HEK293 (cell line): ENCODE results near the gene SEZ6L.

ENCODE experiments used
- CTCF ChIA-PET: fragments of 350-600 bp; formaldehyde crosslinking; extraction: SDS; loops from one replicate; lab custom pipeline; 2021; ENCODE audit warnings: antibody characterized with exemption; lab: Yijun Ruan, JAX
- POLR2A ChIA-PET: fragments of 300-600 bp; formaldehyde crosslinking; extraction: SDS; loops from one replicate; lab custom pipeline; 2020; ENCODE audit warnings: antibody characterized with exemption, inconsistent platforms; lab: Yijun Ruan, JAX
- H3K27ac ChIP-seq: fragments of 200-500 bp; sonication (Bioruptor generic); 2 replicates; pipeline ENCODE4 v1.5.1; 2014; ENCODE audit warnings: low read depth, low read length, control low read depth, inconsistent platforms; ENCODE audit errors: extremely low read depth
- H3K36me3 ChIP-seq, 2 experiments: fragments of 200-500 bp in 1 of 2; sonication (Bioruptor generic) in 1 of 2; 1 replicate in 1 of 2; 2 replicates in 1 of 2; pipeline ENCODE4 v1.5.1; 2014 to 2017; ENCODE audit warnings: inconsistent platforms in 2 of 2, low read length in 2 of 2; ENCODE audit not compliant: control insufficient read depth in 2 of 2, insufficient read depth in 1 of 2
- H3K4me1 ChIP-seq: fragments of 200-500 bp; sonication (Bioruptor generic); 2 replicates; pipeline ENCODE4 v1.5.1; 2014; ENCODE audit warnings: mild to moderate bottlenecking, low read length, inconsistent platforms; ENCODE audit not compliant: control insufficient read depth, insufficient read depth
- H3K4me3 ChIP-seq: 2 replicates; pipeline ENCODE4 v1.5.1; 2011; ENCODE audit warnings: low read depth, mild to moderate bottlenecking, control low read depth, low read length, moderate library complexity
- H3K9me3 ChIP-seq: fragments of 200-500 bp; sonication (Bioruptor generic); 2 replicates; pipeline ENCODE4 v1.5.1; 2014; ENCODE audit warnings: low read depth, low read length, inconsistent platforms; ENCODE audit not compliant: control insufficient read depth, insufficient read depth
- HOXA7 ChIP-seq: sonication (generic); formaldehyde crosslinking; IDR thresholded peaks from 2 replicates; pipeline ENCODE4 v1.8.1; 2022; ENCODE audit warnings: missing genetic modification reagents, borderline replicate concordance
- KLF17 ChIP-seq: fragments of 450-650 bp; formaldehyde crosslinking; IDR thresholded peaks from 2 replicates; pipeline ENCODE4 v1.5.1; 2016; ENCODE audit warnings: missing biosample characterization, missing genetic modification characterization
- KLF7 ChIP-seq: fragments of 450-650 bp; formaldehyde crosslinking; IDR thresholded peaks from 2 replicates; pipeline ENCODE4 v1.5.1; 2016; ENCODE audit warnings: missing biosample characterization, missing genetic modification characterization, borderline replicate concordance
- MYNN ChIP-seq: fragments of 450-650 bp; formaldehyde crosslinking; IDR thresholded peaks from 2 replicates; pipeline ENCODE4 v1.5.1; 2016; ENCODE audit warnings: missing biosample characterization, missing genetic modification characterization, borderline replicate concordance
- PATZ1 ChIP-seq: fragments of 450-650 bp; formaldehyde crosslinking; IDR thresholded peaks from 2 replicates; pipeline ENCODE4 v1.5.1; 2016; ENCODE audit warnings: missing biosample characterization, missing genetic modification characterization
- PRDM4 ChIP-seq: fragments of 450-650 bp; formaldehyde crosslinking; IDR thresholded peaks from 2 replicates; pipeline ENCODE4 v1.5.1; 2017; ENCODE audit warnings: missing biosample characterization, missing genetic modification characterization
- REST ChIP-seq: fragments of 450-650 bp; formaldehyde crosslinking; IDR thresholded peaks from 2 replicates; pipeline ENCODE4 v1.5.1; 2016; ENCODE audit warnings: missing biosample characterization, missing genetic modification characterization
- SALL2 ChIP-seq: fragments of 450-650 bp; formaldehyde crosslinking; IDR thresholded peaks from 2 replicates; pipeline ENCODE4 v1.5.0; 2017; ENCODE audit warnings: missing biosample characterization, mild to moderate bottlenecking, missing genetic modification characterization, borderline replicate concordance
- YY2 ChIP-seq: fragments of 450-650 bp; formaldehyde crosslinking; IDR thresholded peaks from 2 replicates; pipeline ENCODE4 v1.5.1; 2016; ENCODE audit warnings: missing biosample characterization, missing genetic modification characterization
- ZBTB17 ChIP-seq: fragments of 450-650 bp; formaldehyde crosslinking; IDR thresholded peaks from 2 replicates; pipeline ENCODE4 v1.5.1; 2016; ENCODE audit warnings: missing biosample characterization, missing genetic modification characterization
- ZNF10 ChIP-seq: fragments of 450-650 bp; formaldehyde crosslinking; IDR thresholded peaks from 2 replicates; pipeline ENCODE4 v1.5.1; 2017; ENCODE audit warnings: missing biosample characterization, missing genetic modification characterization
- ZNF184 ChIP-seq: fragments of 450-650 bp; IDR thresholded peaks from 2 replicates; pipeline ENCODE4 v1.5.1; 2018; ENCODE audit warnings: missing biosample characterization, mild to moderate bottlenecking, missing genetic modification characterization
- ZNF211 ChIP-seq: fragments of 450-650 bp; formaldehyde crosslinking; IDR thresholded peaks from 2 replicates; pipeline ENCODE4 v1.5.1; 2016; ENCODE audit warnings: low read depth, missing biosample characterization, missing genetic modification characterization
- ZNF23 ChIP-seq: fragments of 450-650 bp; formaldehyde crosslinking; IDR thresholded peaks from 2 replicates; pipeline ENCODE4 v1.5.1; 2016; ENCODE audit warnings: missing biosample characterization, missing genetic modification characterization, borderline replicate concordance
- ZNF341 ChIP-seq: fragments of 450-650 bp; formaldehyde crosslinking; IDR thresholded peaks from 2 replicates; pipeline ENCODE4; 2016; ENCODE audit warnings: low read depth, missing biosample characterization, missing genetic modification characterization
- ZNF404 ChIP-seq: fragments of 450-650 bp; formaldehyde crosslinking; IDR thresholded peaks from 2 replicates; pipeline ENCODE4 v1.5.1; 2017; ENCODE audit warnings: missing biosample characterization, missing genetic modification characterization
- ZNF473 ChIP-seq: fragments of 450-650 bp; formaldehyde crosslinking; IDR thresholded peaks from 2 replicates; pipeline ENCODE4 v1.5.1; 2017; ENCODE audit warnings: missing biosample characterization, missing genetic modification characterization
- ZNF488 ChIP-seq: fragments of 450-650 bp; formaldehyde crosslinking; IDR thresholded peaks from 2 replicates; pipeline ENCODE4 v1.5.1; 2016; ENCODE audit warnings: missing biosample characterization, missing genetic modification characterization
- ZNF510 ChIP-seq: fragments of 450-650 bp; formaldehyde crosslinking; IDR thresholded peaks from 2 replicates; pipeline ENCODE4 v1.5.1; 2018; ENCODE audit warnings: mild to moderate bottlenecking, missing genetic modification characterization, missing biosample characterization; ENCODE audit not compliant: insufficient replicate concordance
- ZNF555 ChIP-seq: fragments of 450-650 bp; formaldehyde crosslinking; conservative IDR thresholded peaks from 2 replicates; pipeline ENCODE4 v1.5.1; 2017; ENCODE audit warnings: missing biosample characterization, mild to moderate bottlenecking, missing genetic modification characterization, inconsistent platforms
- ZNF561 ChIP-seq: fragments of 450-650 bp; IDR thresholded peaks from 2 replicates; pipeline ENCODE4 v1.5.1; 2018; ENCODE audit warnings: missing biosample characterization, missing genetic modification characterization, borderline replicate concordance
- ZNF571 ChIP-seq: fragments of 450-650 bp; formaldehyde crosslinking; IDR thresholded peaks from 2 replicates; pipeline ENCODE4 v1.5.0; 2017; ENCODE audit warnings: missing biosample characterization, missing genetic modification characterization
- ZNF624 ChIP-seq: fragments of 450-650 bp; formaldehyde crosslinking; IDR thresholded peaks from 2 replicates; pipeline ENCODE4 v1.5.1; 2017; ENCODE audit warnings: missing biosample characterization, missing genetic modification characterization
- ZNF629 ChIP-seq: fragments of 450-650 bp; formaldehyde crosslinking; IDR thresholded peaks from 2 replicates; pipeline ENCODE4 v1.5.1; 2017; ENCODE audit warnings: missing biosample characterization, missing genetic modification characterization
- ZNF792 ChIP-seq: fragments of 450-650 bp; formaldehyde crosslinking; IDR thresholded peaks from 2 replicates; pipeline ENCODE4 v1.5.1; 2016; ENCODE audit warnings: missing biosample characterization, missing genetic modification characterization
- ZNF843 ChIP-seq: fragments of 450-650 bp; formaldehyde crosslinking; IDR thresholded peaks from 2 replicates; pipeline ENCODE4 v1.5.1; 2016; ENCODE audit warnings: missing biosample characterization, missing genetic modification characterization
- ZXDB ChIP-seq: fragments of 450-650 bp; formaldehyde crosslinking; IDR thresholded peaks from 2 replicates; pipeline ENCODE4 v1.5.1; 2016; ENCODE audit warnings: missing biosample characterization, missing genetic modification characterization
- TF ChIP-seq, protein P1 (sequence below): fragments of 450-650 bp; IDR thresholded peaks from 2 replicates; pipeline ENCODE4 v1.5.1; 2018; ENCODE audit warnings: missing biosample characterization, missing genetic modification characterization

Gene SEZ6L

GRCh38 chr22:26327306-26327705, 158.0 kb downstream of the SEZ6L start:
- ChIA-PET CTCF (interaction anchor here (0.6 to 1.3 kb wide), 3 partner anchors 155 to 1563 kb away, joined by 3 to 5 read pairs (median 3); no protein-coding TSS in a partner anchor), POLR2A (no interaction called here)
- H3K4me3 ChIP-seq, result no peak overlapping the region
- H3K9me3 ChIP-seq, result no peaks in the 10 kb centered on the region
- H3K36me3 ChIP-seq, result no peaks in the 10 kb centered on the region
- no peak overlapping the region for H3K27ac ChIP-seq
- H3K4me1 ChIP-seq, result no peaks in the 10 kb centered on the region
- TF ChIP-seq ZNF561 (tag by site-specific recombination) (no peak), PRDM4 (tag by site-specific recombination) (no peak), KLF7 (no peak), ZNF792 (tag by site-specific recombination) (no peak), KLF17 (tag by site-specific recombination) (no peak), ZNF23 (tag by site-specific recombination) (no peak), ZNF10 (no peak), YY2 (tag by site-specific recombination) (no peak), ZNF629 (tag by site-specific recombination) (no peak), ZNF211 (no peak), ZNF473 (tag by site-specific recombination) (no peak), PATZ1 (tag by site-specific recombination) (no peak), ZNF510 (tag by site-specific recombination) (no peak), ZNF571 (tag by site-specific recombination) (peak; percentile 52; the same call in 1 of the 2 replicates), ZNF184 (tag by site-specific recombination) (no peak), ZXDB (no peak), REST (tag by site-specific recombination) (no peak), ZNF555 (tag by site-specific recombination) (no peak), HOXA7 (CRISPR knock-in tag) (no peak), ZNF488 (tag by site-specific recombination) (no peak), ZNF624 (tag by site-specific recombination) (no peak), ZBTB17 (no peak), MYNN (tag by site-specific recombination) (no peak), ZNF341 (tag by site-specific recombination) (no peak), ZNF843 (tag by site-specific recombination) (no peak), SALL2 (0 out of 2 replicates have a peak, but pooled peaks have one; percentile 38), ZNF404 (tag by site-specific recombination) (no peak)
- TF ChIP-seq, protein P1, sequence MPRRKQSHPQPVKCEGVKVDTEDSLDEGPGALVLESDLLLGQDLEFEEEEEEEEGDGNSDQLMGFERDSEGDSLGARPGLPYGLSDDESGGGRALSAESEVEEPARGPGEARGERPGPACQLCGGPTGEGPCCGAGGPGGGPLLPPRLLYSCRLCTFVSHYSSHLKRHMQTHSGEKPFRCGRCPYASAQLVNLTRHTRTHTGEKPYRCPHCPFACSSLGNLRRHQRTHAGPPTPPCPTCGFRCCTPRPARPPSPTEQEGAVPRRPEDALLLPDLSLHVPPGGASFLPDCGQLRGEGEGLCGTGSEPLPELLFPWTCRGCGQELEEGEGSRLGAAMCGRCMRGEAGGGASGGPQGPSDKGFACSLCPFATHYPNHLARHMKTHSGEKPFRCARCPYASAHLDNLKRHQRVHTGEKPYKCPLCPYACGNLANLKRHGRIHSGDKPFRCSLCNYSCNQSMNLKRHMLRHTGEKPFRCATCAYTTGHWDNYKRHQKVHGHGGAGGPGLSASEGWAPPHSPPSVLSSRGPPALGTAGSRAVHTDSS (tag by site-specific recombination), result no peak
